H1 (cell line): Measurements from ENCODE around the gene SSTR5. TPM values are rescaled to one million over a fixed set of nuclear protein-coding genes. Genes with fewer than 3 reads are reported as not detected.

Experiments used
- E2F6 ChIP-seq: IDR thresholded peaks from 2 replicates; pipeline ENCODE4 v1.6.1; 2012; ENCODE audit warnings: inconsistent platforms
- MAX ChIP-seq: IDR thresholded peaks from 2 replicates; pipeline ENCODE4 v1.6.1; 2012; ENCODE audit warnings: inconsistent platforms
- NRF1 ChIP-seq: IDR thresholded peaks from 2 replicates; pipeline ENCODE4 v1.6.1; 2011; ENCODE audit warnings: mild to moderate bottlenecking, low read depth, low read length, improper control_type of control experiment
- SIX5 ChIP-seq: IDR thresholded peaks from 2 replicates; pipeline ENCODE4 v1.6.1; 2011; ENCODE audit warnings: mild to moderate bottlenecking, low read depth, low read length
- polyA plus RNA-seq, 7 experiments: library from polyadenylated mRNA; depleted of rRNA in 3 of 7; stranded (reverse) in 5 of 7; unstranded in 2 of 7; fragments of >200 nt in 5 of 7; fragments of 200-250 nt in 2 of 7; gene quantifications; 1 replicate in 5 of 7; 2 replicates in 1 of 7; 4 replicates in 1 of 7; pipeline versions ENCODE4 v1.2.1 to v1.2.3, GENCODE V29; 2011 to 2013; ENCODE audit warnings: missing spikeins in 2 of 7, mixed read lengths in 2 of 7
- total RNA-seq: library from RNA; stranded (reverse); fragmentation: NEBNext Ultra II Directional; extraction: Animal tissue kit (Norgen Biotek cat#: 25700); gene quantifications from 2 replicates; pipeline ENCODE4 v1.2.1, GENCODE V29; 2021

SSTR5 gene
- total and polyA plus RNA-seq, 2 of the 8 experiments (the other 6 are each of a cell fraction or from before 2014, with no cell fraction given): 0.56 to 0.60 TPM

DNA sequence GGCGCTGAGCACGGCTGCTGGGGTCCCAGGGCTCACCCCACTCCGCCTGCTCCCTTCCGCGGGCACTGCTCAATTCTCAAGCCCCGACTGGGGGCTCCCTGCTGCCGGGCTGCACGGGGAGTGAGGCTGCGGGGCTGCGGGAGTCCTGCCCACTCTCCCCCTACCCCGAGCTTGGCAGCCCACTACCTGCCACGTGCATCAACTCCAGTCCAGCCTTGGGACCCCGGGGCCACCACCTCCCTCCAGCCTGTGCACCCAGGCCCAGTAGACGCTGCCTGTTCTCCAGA, 43.3 kb upstream of the SSTR5 start (continued):
- no peak for TF ChIP-seq E2F6
- TF ChIP-seq NRF1: no peak
- no peak for TF ChIP-seq MAX
- TF ChIP-seq SIX5: no peak
